Stimulated activated CD8-positive, alpha-beta memory T cell treated with anti-CD3 and anti-CD28 coated beads, Interleukin-7, amount 100 ng/mL, for 24 hours (primary cell): Measurements from ENCODE around the gene FZD8.

ENCODE experiments used
- DNase-seq: peaks from one replicate; pipeline ENCODE4 v3.0.0-alpha.2; 2020; ENCODE audit warnings: low read depth

Gene FZD8

DNA sequence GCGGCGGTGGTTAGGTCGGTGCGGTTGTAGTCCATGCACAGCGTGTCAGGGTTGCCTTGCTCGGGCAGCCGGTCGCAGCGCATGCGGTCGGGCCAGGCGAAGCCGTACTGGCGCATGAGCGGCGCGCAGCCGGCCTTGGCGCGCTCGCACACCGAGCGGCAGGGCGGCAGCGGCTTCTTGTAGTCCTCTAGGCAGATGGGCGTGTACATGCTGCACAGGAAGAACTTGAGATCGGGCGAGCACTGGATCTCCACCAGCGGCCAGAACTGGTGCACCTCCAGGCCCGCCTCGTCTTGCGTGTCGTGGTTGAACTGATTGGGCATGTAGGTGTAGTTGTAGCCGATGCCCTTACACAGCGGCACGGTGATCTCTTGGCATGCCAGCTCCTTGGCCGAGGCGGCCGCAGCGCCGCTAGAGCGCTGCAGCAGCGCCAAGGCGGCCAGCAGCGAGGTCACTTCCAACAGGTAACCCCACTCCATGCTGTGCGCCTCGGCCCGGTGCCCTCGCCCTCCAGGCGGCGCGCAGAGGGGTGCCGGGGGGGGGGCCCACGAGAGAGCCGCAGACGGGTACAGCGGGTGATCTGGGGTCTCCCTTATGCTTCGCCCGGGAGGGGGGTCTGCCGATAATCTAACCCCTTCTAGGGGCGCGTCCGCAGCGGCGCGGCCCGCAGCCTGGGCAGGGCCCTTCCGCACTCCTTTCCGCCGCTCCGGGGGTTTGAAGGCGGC, 983 bp downstream of the FZD8 start:
- no peak for DNase-seq

DNA sequence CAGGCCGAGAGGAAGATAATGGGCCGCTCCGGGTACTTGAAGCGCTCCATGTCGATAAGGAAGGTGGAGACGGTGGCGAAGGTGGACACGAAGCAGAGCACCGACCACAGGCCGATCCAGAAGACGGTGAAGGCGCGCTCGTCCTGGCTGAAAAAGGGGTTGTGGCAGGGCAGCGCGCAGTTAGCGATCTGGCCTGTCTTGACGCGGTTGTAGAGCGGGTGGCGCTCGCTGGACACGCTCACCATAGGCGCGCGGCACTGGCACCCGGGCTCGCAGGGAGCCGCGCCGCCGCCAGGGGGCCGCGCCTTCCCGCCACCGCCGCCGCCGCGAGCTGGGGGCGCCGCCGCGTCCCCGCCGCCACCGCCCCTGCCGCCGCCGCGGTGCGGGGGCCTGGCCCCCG, 1.6 kb downstream of the FZD8 start:
- DNase-seq: no peak

DNA sequence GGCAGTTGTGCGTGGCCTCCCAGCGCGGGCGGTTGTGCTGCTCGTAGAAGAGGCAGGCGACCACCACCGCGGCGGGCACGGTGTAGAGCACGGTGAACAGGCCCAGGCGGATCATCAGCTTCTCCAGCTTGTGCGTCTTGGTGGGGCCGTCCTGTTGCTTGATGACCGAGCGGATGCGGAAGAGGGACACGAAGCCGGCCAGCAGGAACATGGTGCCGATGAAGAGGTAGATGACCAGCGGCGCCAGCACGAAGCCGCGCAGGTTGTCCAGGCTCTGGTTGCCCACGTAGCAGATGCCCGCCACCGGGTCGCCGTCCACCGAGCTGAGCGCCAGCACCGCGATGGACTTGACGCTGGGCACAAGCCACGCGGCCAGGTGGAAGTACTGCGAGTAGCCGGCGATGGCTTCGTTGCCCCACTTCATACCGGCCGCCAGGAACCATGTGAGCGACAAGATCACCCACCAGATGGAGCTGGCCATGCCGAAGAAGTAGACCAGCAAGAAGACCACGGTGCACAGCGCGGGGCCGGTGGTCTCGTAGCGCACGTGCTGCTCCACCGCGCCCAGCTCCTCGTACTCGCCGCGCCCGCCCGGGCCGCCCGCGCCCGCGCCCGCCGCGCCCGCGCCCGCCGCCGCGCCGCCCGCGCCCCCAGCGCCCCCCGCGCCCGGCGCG, 2.2 kb downstream of the FZD8 start:
- no peak for DNase-seq

DNA sequence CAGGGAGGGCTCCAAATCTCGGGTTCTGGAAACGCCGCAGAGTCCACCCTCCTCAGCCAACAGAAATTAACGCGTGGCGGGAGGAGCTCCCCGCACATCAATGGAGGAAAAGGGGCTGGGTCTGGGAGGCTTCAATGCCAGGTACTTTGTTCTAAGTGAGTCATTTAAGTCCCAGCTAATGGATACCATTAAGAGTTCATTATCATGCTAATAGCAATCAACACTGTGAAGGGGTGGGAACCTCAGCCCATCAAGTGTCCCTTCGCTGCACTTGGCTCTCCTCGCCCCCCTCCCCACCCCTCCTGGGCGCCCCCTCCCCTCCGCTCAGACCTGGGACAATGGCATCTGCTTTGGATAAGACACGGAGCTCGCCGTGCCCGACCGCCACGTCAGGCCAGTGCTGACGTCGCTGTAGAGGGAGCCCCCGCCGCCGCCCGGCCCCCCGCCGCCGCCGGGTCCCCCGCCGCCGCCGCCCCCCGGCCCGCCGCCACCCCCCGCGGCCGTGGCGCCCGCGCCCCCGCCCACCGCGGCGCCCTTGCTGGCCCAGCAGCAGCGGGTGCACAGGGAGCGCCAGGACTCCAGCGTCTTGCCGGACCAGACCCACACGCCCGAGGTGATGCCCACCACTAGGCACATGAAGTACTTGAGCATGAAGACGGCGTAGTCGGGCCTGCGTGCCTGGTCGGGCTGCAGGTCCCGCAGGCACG, 2.9 kb downstream of the FZD8 start:
- no peak for DNase-seq

DNA sequence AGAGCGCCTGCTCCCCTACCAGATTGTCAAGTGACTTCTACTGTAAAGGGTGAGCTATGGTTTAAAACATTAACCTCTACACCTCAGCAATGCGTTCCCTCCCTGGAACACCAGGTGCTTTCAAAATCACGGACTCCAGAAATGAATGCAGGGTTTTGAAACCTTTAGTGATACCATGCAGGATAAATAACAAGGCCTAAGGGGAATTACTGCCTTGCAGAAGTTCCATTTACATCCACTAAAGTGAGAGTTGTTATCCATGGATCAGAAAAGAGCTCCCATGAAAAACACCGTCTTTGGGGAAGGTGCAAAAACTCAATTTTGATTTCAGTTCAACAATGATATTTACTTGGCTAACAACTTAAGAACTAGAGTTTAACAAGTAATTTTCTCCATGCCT, 4.0 kb downstream of the FZD8 start:
- DNase-seq: no peak

DNA sequence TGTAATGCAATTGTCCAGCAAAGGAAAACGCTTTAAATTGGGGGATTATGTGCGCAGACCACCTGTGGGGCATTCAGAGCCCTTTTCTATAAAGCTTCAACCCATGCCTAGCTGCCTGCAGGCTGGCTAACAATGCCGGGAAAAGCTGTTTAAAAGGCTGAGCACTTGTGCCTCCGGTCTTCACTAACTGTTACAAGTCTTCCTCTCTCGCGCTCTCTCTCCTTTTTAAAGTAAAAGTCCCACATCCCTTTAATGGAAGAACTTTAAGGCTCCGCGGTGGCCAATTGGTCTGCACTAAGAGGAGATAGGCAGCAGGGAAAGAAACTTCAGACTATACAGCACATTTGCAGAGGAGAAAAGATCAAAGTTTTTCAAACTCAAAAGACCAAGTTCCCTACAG, 4.6 kb downstream of the FZD8 start:
- no peak for DNase-seq

DNA sequence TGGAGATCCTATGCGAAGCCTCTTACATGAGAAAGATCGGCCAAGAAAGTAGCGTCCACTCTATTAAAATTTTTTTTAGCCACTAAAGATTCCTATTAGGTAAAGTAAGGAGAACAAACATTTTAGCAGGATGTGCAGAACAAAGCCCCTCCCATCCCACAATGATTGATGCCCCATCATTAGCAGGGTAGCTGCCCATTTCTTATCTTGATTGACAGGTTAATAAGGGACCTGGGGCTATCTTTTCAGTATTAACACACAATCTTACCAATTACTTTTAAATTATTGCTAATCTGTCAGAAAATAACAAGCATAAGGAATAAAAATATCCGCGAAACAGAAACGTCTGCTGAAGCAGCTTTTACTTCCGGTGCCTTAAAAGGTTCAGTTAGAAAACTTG, 5.1 kb downstream of the FZD8 start:
- DNase-seq: no peak

DNA sequence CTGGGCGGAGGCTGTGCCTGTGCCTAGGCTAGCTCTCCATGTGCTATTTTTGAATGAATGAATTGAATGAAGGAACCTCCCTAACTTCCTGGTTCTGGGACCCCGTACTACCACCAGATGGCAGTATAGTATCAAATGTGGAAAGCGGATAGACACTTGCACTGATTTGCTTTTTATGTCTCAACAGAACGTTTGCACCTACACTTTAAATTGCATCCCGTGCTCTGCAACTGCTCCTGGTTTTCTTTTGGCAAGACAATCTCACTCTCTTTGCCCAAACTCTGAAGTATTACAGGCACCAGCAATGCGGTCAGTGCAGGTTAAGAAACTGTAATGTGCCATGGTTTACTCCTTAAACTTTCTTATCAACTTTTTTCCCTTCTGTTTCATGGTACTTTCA, 6.5 kb downstream of the FZD8 start:
- DNase-seq: no peak

DNA sequence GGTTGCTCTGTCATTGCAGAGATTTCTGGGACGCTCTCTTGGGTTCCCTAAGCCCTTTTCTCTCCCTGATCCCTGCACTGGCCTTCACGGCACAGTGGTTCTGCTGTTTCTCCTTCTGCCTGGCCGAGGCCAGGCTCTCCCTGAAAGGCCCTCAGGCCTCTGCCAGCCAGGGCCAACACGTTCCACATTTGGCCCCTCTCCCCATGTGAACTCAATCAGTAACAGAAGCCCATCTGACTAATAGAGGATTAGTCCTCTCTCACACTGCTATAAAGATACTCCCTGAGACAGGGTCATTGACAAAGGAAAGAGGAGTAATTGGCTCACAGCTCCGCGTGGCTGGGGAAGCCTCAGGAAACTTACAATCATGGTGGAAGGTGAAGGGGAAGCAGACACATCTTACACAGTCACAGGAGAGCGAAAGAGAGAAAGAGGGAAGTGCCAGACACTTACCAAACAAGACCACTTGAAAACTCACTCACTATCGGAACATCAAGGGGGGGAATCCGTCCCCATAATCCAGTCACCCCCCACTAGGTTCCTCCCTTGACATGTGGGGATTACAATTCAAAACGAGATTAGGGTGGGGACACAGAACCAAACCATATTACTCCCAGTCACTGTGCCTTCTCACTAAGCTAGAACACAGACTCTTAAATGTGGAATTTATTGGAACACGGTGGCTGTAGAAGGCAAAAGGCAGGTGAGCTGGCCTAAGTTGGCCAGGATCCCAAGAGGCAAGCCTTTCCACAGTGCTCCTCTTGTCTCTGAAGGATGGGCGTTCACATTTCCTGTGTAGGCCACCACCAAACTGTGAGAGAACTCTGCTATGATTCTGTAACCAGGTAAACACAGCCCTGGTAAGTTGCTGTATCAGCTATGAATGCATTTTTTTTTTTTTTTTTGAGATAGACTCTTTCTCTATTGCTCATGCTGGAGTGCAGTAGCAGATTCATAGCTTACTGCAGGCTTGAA, 8.8 kb downstream of the FZD8 start:
- DNase-seq: no peak

DNA sequence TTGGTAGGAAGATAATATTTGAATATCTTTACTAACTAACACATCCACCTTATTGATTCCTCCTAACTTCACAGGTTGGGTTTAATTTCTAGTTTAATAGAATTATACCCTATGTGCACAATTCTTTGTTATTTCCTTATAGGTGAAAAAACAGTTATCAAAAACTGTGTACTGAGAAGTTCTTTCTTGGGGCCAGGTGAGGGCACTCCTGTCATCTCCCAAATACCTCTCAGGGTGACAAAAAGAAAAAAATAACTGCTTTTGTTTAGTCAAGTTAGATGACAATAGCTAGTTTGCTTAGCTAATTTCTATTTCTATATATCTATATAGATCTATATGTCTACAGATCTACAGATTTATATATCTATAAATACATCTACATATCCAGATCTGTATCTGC, 10.1 kb downstream of the FZD8 start:
- DNase-seq: no peak

DNA sequence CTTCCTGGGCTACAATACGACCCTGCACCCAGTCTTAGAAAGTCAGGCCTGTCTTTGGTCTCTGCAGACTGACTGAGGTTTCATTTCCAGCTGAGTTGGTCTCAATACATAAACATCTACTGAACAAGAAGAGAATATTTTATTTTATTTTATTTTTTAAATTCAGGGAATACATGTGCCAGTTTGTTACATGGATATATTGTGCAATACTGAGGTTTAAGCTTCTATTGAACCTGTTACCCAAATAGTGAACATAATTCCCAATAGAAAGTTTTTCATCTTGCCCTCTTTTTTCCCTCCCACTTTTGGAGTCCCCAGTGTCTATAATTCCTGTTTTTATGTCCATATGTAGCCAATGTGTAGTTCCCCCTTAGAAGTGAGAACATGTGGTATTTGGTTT, 10.7 kb downstream of the FZD8 start:
- no peak for DNase-seq

DNA sequence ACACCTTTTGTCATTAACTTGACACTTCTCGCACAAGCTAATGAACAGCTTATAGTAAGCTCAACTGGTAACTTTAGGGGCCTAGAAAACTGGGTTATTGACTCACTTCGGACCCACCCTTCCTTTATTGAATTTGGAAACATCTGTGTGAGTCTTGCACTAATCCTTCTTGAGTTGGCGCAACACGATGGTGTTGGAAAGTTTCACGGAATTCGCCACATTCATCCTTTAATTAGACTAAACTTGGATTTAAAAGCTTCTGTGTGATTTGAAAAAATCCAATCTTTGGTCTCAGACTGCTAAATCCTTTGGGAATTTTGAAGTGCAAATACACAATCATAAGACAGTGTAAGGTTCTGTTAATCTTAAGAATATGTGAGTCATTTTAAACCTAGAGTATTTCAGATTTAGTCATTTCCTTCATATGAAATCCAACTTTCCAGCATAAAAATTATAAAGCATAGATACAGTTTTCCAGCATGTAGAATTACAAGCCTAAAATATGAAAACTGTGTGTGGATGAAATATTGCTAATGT, 15.1 kb downstream of the FZD8 start:
- no peak for DNase-seq

DNA sequence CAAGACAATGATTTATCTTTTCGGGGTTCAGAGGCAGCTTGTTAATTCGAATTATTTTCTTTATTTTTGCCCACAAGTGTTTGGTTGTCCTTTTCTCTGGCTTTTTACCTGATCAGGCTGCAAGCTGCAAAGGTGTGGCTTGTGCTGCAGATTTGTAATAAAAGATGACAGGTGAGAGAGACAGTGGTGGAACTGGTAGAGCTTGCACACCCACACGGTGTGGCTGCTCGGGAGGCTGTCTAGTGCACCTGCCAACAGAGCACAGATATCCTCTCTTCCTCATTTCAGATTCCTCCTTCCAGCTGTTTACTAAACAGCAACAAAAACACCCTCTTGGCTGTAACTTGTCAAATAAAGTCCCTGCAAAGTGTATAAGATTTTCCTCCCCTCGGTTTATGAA, 27.8 kb downstream of the FZD8 start:
- no peak for DNase-seq

DNA sequence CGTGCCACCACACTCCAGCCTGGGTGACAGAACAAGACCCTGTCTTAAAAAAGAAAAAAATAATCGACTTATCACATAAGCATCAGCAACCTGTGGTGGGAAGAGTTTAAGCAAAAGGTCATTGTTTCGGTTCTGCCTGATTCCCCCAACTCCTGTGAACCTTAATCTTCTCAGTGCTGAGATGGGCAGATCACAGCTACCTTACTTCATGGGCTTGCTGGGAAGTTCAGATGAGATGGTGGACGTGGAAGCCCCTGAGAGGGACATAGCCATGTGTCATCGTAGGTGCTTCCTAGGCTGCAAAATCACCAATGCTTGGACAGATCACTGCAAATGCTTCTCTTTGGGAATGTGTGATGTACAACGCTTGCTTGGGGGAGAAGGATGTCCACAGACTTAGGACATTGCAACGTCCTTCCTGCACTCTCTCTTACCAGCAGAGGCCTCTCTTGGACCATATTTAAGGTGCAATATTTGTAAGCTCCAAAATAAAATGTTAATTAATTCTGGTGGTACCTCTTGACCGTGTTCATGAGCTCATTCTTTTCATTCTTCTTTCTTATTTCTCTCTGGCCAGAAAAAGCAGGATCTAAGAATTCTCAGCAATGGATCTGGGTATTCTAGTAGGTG, 28.4 kb downstream of the FZD8 start:
- DNase-seq: no peak

DNA sequence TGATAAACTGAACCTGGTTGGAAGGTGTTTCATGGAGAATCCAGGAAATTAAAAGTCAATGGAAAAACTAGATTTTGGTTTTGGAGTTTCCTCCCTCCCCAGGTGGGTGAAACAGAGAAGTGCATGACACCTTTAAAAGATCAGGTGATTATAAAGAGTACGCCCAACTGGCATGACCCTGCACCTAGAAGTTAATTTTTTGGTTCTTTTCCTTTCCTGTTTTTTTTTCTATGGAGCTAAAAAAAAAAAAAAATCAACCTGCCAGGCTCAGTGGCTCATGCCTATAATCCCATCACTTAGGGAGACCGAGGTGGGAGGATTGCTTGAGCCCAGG, 29.0 kb downstream of the FZD8 start:
- DNase-seq: no peak

DNA sequence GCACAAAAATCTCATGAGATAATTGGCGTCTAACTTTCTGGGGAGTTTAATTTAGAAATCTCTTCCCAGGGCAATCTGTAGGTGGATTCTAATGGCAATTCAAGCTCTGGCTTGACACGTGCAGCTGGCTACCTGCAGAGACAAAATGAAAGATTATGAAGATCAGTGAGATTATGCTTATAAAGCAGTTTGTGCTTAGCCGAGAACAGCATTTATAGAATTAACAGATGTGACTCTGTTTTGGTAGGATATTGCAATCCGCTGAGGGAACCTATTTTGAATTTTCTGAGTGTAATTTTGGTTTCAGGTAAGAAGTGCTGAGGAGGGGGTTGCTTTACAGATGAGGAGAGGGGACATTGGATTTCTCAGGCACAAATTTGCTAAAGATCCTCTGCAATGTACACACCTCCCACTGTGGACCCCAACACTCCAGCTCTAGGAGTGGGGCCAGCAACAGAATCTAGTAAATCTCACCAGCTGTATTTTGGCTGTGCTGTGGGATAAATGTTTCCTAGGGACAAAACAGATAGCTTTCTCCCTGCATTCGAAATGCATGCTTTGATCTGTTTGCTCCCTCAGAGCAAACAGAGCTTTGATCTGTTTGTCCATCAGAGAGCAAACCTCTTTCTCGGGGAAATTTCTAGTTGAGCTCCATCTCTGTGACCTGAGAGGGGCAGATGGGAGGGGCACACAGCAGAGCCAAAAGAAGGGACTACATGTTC, 29.6 kb downstream of the FZD8 start:
- DNase-seq: no peak

DNA sequence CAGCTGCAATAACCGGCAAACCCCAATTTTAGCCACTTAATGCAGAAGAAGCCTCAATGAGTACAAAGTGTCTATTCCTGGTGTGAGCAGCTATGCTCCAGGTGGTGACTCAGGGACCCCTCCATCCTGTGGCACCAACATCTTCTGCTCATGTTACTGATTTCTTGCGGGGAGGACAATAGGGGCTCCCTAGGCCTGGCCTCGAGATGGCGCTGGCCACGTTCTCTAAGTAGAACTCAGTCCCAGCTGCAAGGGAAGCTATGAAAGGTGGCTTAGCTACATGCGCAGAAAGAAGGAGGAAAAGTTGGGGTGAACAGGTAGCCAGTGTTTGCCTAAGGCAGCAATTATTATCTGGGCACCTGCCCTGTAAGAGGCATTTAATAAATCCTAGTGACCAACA, 30.3 kb downstream of the FZD8 start:
- DNase-seq: no peak

DNA sequence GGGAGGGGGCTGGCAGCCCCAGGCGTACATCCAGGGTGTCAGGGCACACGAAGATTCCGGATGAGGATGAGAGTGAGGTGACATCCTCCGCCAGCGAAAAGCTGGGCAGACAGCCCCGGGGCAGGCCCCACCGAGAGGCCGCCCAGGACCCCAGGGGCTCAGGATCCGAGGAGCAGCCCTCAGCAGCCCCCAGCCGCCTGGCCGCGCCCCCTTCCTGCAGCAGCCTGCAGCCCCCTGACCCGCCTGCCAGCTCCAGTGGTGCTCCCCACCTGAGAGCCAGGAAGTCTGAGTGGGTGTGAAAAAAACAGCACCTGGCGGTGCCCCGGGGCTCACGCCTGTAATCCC, 33.8 kb downstream of the FZD8 start:
- no peak for DNase-seq

DNA sequence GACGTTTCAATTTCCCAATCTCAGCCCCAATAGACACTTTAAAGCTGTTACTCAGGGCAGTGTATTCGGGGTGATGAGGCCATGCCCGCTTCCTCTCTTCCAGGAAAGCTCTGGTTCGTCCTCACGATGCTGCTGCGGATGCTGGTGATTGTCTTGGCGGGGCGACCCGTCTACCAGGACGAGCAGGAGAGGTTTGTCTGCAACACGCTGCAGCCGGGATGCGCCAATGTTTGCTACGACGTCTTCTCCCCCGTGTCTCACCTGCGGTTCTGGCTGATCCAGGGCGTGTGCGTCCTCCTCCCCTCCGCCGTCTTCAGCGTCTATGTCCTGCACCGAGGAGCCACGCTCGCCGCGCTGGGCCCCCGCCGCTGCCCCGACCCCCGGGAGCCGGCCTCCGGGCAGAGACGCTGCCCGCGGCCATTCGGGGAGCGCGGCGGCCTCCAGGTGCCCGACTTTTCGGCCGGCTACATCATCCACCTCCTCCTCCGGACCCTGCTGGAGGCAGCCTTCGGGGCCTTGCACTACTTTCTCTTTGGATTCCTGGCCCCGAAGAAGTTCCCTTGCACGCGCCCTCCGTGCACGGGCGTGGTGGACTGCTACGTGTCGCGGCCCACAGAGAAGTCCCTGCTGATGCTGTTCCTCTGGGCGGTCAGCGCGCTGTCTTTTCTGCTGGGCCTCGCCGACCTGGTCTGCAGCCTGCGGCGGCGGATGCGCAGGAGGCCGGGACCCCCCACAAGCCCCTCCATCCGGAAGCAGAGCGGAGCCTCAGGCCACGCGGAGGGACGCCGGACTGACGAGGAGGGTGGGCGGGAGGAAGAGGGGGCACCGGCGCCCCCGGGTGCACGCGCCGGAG, 34.4 kb downstream of the FZD8 start:
- DNase-seq: no peak

DNA sequence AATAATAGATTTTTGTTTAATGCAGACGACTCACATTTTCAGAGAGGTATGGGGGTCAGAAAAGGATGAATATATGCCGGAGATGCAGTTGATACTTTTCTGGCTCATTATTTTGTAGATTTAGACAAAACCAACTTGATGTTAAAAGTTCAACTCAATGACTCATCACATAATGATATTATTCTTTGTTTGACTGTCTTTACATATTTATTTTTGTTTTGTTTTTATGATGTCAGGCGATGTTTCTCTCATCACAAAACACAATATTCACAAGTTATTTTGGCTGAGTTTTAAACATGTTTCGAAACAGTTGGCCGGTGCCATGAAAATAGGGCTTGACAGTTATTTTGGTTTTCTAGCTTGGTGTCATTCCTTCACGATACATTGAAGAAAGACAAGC, 35.7 kb downstream of the FZD8 start:
- DNase-seq: no peak
